ACC112 (cell line): ENCODE measurements around the gene VSX1.

Source experiments
- H2AFZ ChIP-seq: fragments of 200-600 bp; sonication (generic); one replicate; pipeline ENCODE4 v1.6.0; 2017; ENCODE audit warnings: antibody characterized with exemption, low read length; ENCODE audit not compliant: unreplicated experiment
- H3K27ac ChIP-seq: fragments of 200-600 bp; sonication (generic); 2 replicates; pipeline ENCODE4 v1.5.1; 2014; ENCODE audit warnings: low read depth, mild to moderate bottlenecking, antibody characterized with exemption, low read length, moderate library complexity
- H3K27me3 ChIP-seq: fragments of 200-600 bp; sonication (generic); 2 replicates; pipeline ENCODE4 v1.6.1; 2014; ENCODE audit warnings: mild to moderate bottlenecking, antibody characterized with exemption, low read length, moderate library complexity, mixed read lengths; ENCODE audit not compliant: insufficient read depth
- H3K36me3 ChIP-seq: fragments of 200-600 bp; sonication (generic); 2 replicates; pipeline ENCODE4 v1.6.1; 2016; ENCODE audit warnings: mild to moderate bottlenecking, antibody characterized with exemption, low read length, moderate library complexity, mixed read lengths; ENCODE audit not compliant: insufficient read depth
- H3K4me1 ChIP-seq: fragments of 200-600 bp; sonication (generic); one replicate; pipeline ENCODE4 v1.6.1; 2016; ENCODE audit warnings: low read length, mixed read lengths; ENCODE audit not compliant: insufficient read depth, unreplicated experiment, control insufficient read depth
- H3K4me3 ChIP-seq: fragments of 200-600 bp; sonication (generic); 2 replicates; pipeline ENCODE4 v1.5.1; 2014; ENCODE audit warnings: mild to moderate bottlenecking, low read depth, low read length
- H3K79me2 ChIP-seq: fragments of 200-600 bp; sonication (generic); one replicate; pipeline ENCODE4 v1.6.0; 2016; ENCODE audit warnings: low read length; ENCODE audit not compliant: control insufficient read depth, unreplicated experiment, insufficient read depth

Gene VSX1

DNA sequence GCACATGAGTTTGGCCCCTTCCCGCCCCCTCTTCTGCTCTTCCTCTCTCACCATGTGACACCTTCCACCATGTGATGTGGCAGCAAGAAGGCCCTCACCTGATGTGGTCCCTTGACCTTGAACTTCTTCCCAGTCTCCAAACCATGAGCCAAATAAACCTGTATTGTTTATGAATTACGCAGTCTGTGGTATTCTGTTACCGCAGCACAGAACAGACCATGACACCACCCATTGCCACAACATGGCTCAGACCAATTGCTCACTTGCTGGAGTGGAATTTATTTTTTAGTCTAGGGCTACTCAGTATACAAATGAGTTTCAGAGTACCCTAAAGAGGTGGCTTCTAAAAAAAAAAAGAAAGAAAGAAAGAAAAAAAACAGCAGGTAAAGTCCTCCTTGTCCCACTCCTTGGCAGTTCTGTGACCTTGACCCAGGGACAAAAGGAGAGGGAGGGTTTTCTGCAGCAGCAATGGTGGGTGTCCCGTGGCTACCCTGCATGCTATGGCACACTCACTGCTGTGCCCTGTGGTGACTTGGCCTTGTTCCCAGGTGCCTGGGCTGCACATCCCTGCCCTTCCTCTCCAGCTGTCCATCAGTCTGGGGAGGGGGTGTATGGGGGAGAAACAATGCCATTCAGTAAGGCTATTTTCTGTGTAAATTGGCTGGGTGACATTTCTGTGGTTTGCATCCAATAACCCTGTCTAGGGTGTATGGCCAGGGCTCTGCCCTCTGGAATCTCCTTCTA is 5.4 kb upstream of the VSX1 start:
- no peaks in the 10 kb centered on the region for H3K36me3 ChIP-seq
- no peaks in the 10 kb centered on the region for H3K4me1 ChIP-seq
- H2AFZ ChIP-seq: no peak overlapping the region
- H3K27me3 ChIP-seq: peaks cover 86% of the 10 kb centered on the region
- no peak overlapping the region for H3K27ac ChIP-seq
- no peaks in the 10 kb centered on the region for H3K79me2 ChIP-seq
- H3K4me3 ChIP-seq: no peak overlapping the region

- no peak overlapping the region for H3K4me3 ChIP-seq
- no peak overlapping the region for H3K27ac ChIP-seq
- no peak overlapping the region for H2AFZ ChIP-seq
- H3K79me2 ChIP-seq: no peaks in the 10 kb centered on the region
- peaks cover 88% of the 10 kb centered on the region for H3K27me3 ChIP-seq
- H3K36me3 ChIP-seq: no peaks in the 10 kb centered on the region
- H3K4me1 ChIP-seq: no peaks in the 10 kb centered on the region
Measured at GRCh38 chr20:25085756-25086495, 4.0 kb upstream of the VSX1 start.

DNA sequence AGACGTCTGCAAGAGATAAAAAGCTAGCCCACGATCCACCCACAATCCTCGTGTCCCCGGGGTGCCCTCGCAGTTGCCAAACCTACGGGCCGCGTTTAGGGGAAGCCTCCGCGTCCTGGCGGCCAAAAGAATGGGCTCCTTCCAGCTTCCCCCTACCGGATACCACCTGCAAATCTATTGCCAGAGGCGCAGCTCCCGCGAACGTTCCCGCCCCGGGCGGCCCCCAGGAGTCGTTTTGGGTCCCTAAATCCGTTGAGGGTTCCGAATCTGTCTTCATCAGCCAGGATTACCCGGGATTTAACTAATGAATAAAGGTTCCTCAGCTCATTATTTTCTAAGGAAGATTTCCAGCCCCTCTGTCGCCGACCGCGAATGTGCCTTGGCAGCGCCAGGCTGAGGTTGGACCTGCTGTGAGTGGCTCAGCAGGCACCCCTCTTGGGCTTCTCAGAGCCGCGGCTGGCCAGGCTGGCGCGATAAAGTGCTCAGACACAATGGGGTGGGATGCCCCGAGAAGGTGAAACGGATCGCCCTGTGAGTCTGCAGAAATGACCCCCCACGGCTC is 2.8 kb upstream of the VSX1 start:
- Histone ChIP-seq H2AFZ (no peak overlapping the region), H3K36me3 (no peaks in the 10 kb centered on the region), H3K79me2 (no peaks in the 10 kb centered on the region), H3K27ac (no peak overlapping the region), H3K4me1 (no peaks in the 10 kb centered on the region), H3K4me3 (no peak overlapping the region), H3K27me3 (peaks cover 88% of the 10 kb centered on the region)

GRCh38 chr20:25083773-25084625 is 2.1 kb upstream of the VSX1 start:
- no peaks in the 10 kb centered on the region for H3K36me3 ChIP-seq
- H3K4me1 ChIP-seq: no peaks in the 10 kb centered on the region
- no peak overlapping the region for H3K27ac ChIP-seq
- no peaks in the 10 kb centered on the region for H3K79me2 ChIP-seq
- H3K4me3 ChIP-seq: peak overlapping the region; percentile 65
- H3K27me3 ChIP-seq: peaks cover 89% of the 10 kb centered on the region
- no peak overlapping the region for H2AFZ ChIP-seq

DNA sequence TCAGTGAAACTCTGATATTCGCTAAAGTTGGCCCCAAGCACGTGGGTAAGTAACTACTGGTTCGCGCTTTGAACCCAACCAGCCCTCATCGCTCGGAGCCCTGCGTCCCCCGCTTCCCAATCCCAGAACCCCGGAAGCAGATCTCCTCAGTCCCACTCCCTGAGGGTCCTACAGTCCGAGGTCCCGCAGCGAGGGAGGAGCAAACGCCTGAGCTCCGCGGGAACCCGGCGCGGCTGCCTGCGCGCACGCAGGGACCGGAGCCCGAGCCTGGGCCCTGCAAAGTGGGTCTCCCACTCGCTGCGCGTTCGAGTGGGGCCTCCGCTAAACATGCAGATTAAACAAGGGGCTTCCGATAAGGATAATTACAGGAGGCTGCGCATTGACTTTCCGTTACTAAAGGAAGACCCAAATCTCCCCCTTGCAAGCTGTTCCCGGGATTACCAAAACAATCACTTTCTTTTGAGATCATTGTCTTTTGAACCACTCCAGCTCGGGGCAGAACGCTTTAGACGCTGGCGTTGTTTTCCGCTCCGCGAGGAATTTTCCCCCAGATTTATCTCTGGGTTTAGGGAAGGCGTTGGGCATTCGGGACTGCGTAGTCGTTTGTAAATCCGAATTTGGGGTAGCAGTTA is 1.3 kb upstream of the VSX1 start:
- peaks cover 94% of the 10 kb centered on the region for H3K27me3 ChIP-seq
- no peaks in the 10 kb centered on the region for H3K36me3 ChIP-seq
- H2AFZ ChIP-seq: peak overlapping the region; percentile 7
- H3K79me2 ChIP-seq: no peaks in the 10 kb centered on the region
- peak overlapping the region; percentile 65 for H3K4me3 ChIP-seq
- H3K27ac ChIP-seq: no peak overlapping the region
- no peaks in the 10 kb centered on the region for H3K4me1 ChIP-seq

DNA sequence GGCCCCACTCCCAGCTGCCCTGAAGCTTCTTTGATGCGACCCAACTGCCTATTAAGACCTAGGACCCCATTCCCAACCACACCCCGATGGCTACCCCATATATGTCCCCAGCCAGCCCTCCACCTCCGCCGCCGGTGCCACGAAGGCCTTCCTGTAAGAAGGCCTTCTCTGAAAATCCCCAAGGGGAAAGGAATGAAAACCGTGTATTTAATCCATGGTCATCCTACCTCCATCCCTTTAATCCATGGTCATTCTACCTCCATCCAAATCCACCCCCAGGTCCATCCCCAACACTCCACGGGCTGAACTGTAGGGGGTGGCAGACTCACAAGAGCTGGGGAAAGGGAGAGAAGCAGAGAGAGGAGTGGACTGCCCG is 545 bp upstream of the VSX1 start:
- Histone ChIP-seq H3K27ac (no peak overlapping the region), H3K4me3 (no peak overlapping the region), H2AFZ (no peak overlapping the region), H3K27me3 (peaks cover 95% of the 10 kb centered on the region), H3K79me2 (no peaks in the 10 kb centered on the region), H3K4me1 (no peaks in the 10 kb centered on the region), H3K36me3 (no peaks in the 10 kb centered on the region)

DNA sequence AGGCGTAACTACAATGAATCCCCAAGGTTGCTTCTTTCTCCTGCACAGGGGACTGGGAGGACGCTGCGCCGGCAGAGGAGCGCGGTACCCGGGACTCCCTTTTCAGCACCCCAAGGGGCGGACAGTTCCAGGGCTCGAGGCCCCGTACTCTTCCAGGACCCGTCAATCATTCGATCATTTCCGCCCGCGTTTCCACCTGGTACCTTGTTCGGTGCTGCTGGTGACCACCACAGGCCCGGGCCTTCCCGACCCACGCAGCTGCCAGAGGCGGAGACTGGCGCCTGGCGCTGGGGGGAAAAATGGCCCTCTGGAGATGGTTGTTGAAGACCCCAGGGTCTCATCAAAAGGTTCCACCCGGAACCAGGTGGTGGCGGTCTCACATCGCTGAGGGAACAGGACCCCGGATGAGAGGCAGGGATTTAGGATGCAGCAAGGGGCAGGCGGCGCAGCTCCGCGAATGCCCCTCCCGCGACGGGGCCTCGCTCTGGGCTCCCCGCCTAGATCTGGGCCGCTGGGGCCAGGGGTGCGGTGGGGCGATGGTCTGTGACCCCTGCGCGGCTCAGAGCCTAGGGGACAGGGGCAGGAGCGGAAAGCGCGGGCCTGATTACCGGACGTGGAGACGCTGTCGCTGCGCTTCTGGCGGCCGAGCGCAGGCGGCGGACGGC is 744 bp downstream of the VSX1 start:
- H3K36me3 ChIP-seq: no peaks in the 10 kb centered on the region
- no peak overlapping the region for H3K4me3 ChIP-seq
- peaks cover 9% of the 10 kb centered on the region for H3K4me1 ChIP-seq
- no peaks in the 10 kb centered on the region for H3K79me2 ChIP-seq
- peaks cover 84% of the 10 kb centered on the region for H3K27me3 ChIP-seq
- no peak overlapping the region for H3K27ac ChIP-seq
- no peak overlapping the region for H2AFZ ChIP-seq

DNA sequence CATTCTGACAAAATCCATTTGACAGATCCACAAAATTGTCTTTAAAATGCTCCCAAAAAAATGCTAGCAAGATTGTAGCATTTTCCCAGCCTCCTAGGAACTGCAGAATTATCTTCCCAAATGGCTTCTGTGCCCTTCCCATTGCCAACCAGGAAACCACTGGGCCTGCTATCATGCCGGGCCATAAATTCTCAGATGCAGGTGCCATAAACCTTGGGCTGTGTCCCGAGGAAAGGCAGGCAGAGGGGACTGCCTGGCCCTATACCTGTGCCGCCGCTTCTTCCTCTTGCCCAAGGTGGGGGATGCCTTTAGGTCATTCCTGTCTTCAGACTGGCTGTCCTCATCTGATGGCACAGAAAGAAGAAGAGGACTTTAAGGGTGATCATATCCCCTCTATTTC is 2.8 kb downstream of the VSX1 start:
- Histone ChIP-seq H3K27me3 (peaks cover 84% of the 10 kb centered on the region), H2AFZ (no peak overlapping the region), H3K79me2 (no peaks in the 10 kb centered on the region), H3K36me3 (no peaks in the 10 kb centered on the region), H3K4me3 (no peak overlapping the region), H3K27ac (no peak overlapping the region), H3K4me1 (peaks cover 9% of the 10 kb centered on the region)

DNA sequence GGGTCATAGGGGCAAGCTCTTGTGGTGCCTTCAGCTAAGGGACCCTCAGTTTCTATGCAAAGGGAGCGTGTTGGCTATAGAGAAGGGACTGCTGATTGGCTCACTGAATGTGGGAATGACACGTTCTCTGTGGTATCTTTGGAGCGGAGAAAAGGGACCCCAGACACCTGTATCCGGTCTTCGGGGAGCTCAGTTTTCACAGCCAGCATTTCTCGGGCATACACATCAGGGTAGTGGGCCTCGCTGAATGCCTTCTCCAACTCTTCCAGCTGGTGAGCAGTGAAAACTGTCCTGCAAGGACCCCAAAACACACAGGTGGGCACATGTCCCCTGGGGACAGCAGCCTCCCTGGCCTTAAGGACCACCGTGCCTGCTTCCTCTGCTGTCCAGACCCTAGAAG is 3.3 kb downstream of the VSX1 start:
- Histone ChIP-seq H3K36me3 (no peaks in the 10 kb centered on the region), H3K79me2 (no peaks in the 10 kb centered on the region), H3K27me3 (peaks cover 84% of the 10 kb centered on the region), H2AFZ (no peak overlapping the region), H3K4me1 (peaks cover 9% of the 10 kb centered on the region), H3K27ac (no peak overlapping the region), H3K4me3 (no peak overlapping the region)
